HepG2 (cell line): ENCODE results near the gene PTHLH. TPM values are rescaled to one million over a fixed set of nuclear protein-coding genes. Genes with fewer than 3 reads are reported as not detected.

Source experiments
- ATAC-seq: fragments of 200-7000 bp; cut with Tn5 transposase; 3 replicates; pipeline ENCODE4 v1.9.1; 2020; ENCODE audit warnings: mild to moderate bottlenecking, moderate library complexity
- BruUV-seq: library from RNA; stranded (reverse); fragments of 400-500 nt; replicated peaks from 2 replicates; lab custom pipeline; 2021; lab: Mats Ljungman, UMichigan
- CTCF ChIA-PET: fragments of 300-600 bp; formaldehyde crosslinking; extraction: SDS; loops from one replicate; lab custom pipeline; 2021; ENCODE audit warnings: low total read pairs, inconsistent platforms, low intra/inter-chr PET ratio; lab: Yijun Ruan, JAX
- POLR2A ChIA-PET: fragments of 350-600 bp; sonication (Branson Sonifier 250); formaldehyde crosslinking; loops from one replicate; lab custom pipeline; 2020; ENCODE audit warnings: antibody characterized with exemption, inconsistent platforms; lab: Yijun Ruan, JAX
- DNase-seq: peaks from one replicate; pipeline ENCODE4 v3.0.0-alpha.2; 2015; ENCODE audit warnings: low spot score
- FAIRE-seq: peaks from 3 replicates; lab custom pipeline; 2011; peaks lifted over from hg19 to GRCh38; lab: Jason Lieb, UNC
- H2AFZ ChIP-seq: one replicate; pipeline ENCODE4 v1.6.1; 2011; ENCODE audit warnings: low read length, inconsistent platforms
- H3K27ac ChIP-seq: fragments of 300-600 bp; 3 replicates; pipeline ENCODE4 v1.8.0; 2011; ENCODE audit warnings: mixed run types, mild to moderate bottlenecking, mixed read lengths, low read length, inconsistent platforms; ENCODE audit not compliant: insufficient read depth; ENCODE audit errors: extremely low read length
- H3K27me3 ChIP-seq, 2 experiments: fragments of 200-600 bp in 1 of 2; 2 replicates in 1 of 2; 3 replicates in 1 of 2; pipeline versions ENCODE4 v1.6.0 to v1.8.0; 2011; ENCODE audit warnings: low read length in 2 of 2, mild to moderate bottlenecking in 2 of 2, moderate library complexity in 2 of 2, inconsistent platforms in 1 of 2; ENCODE audit not compliant: insufficient read depth in 2 of 2, control insufficient read depth in 1 of 2
- H3K36me3 ChIP-seq, 2 experiments: fragments of 200-600 bp in 1 of 2; replicated peaks in 1 of 2; 2 replicates in 1 of 2; 3 replicates in 1 of 2; pipeline versions ENCODE4 v1.5.1 to v1.8.0; 2011; ENCODE audit warnings: low read length in 2 of 2, inconsistent platforms in 1 of 2; ENCODE audit not compliant: insufficient read depth in 2 of 2, control insufficient read depth in 1 of 2
- H3K4me1 ChIP-seq: 2 replicates; pipeline ENCODE4 v1.5.1; 2012; ENCODE audit warnings: low read length, inconsistent platforms; ENCODE audit not compliant: insufficient read depth
- H3K4me2 ChIP-seq: 2 replicates; pipeline ENCODE4 v1.6.0; 2011; ENCODE audit warnings: low read depth, low read length, inconsistent platforms
- H3K4me3 ChIP-seq, 3 experiments: fragments of 200-600 bp in 1 of 3; sonication (generic), shearing (Covaris generic) in 1 of 3; replicated peaks in 1 of 3; 2 replicates each; pipeline ENCODE4 v1.5.1; 2011 to 2016; ENCODE audit warnings: low read length in 3 of 3, inconsistent platforms in 2 of 3, low read depth in 2 of 3, mild to moderate bottlenecking in 2 of 3, control low read depth in 1 of 3, mixed read lengths in 1 of 3; ENCODE audit not compliant: insufficient read depth in 1 of 3
- H3K79me2 ChIP-seq: one replicate; pipeline ENCODE4 v1.6.1; 2011; ENCODE audit warnings: low read length, inconsistent platforms; ENCODE audit not compliant: insufficient read depth
- H3K9ac ChIP-seq: 2 replicates; pipeline ENCODE4 v1.6.0; 2011; ENCODE audit warnings: mild to moderate bottlenecking, low read depth, low read length, inconsistent platforms; ENCODE audit not compliant: insufficient read depth
- H3K9me3 ChIP-seq: 2 replicates; pipeline ENCODE4 v1.5.1; 2012; ENCODE audit warnings: mild to moderate bottlenecking, low read length
- H4K20me1 ChIP-seq: 2 replicates; pipeline ENCODE4 v1.6.0; 2011; ENCODE audit warnings: inconsistent platforms, mild to moderate bottlenecking, low read length, moderate library complexity; ENCODE audit not compliant: insufficient read depth
- HES4 ChIP-seq: sonication (generic); formaldehyde crosslinking; IDR thresholded peaks from 2 replicates; pipeline ENCODE4 v1.9.0; 2021; ENCODE audit warnings: mild to moderate bottlenecking, missing genetic modification reagents, borderline replicate concordance
- KMT2A ChIP-seq: sonication (generic); formaldehyde crosslinking; IDR thresholded peaks from 2 replicates; pipeline ENCODE4 v1.4.0; 2020; ENCODE audit warnings: missing genetic modification reagents
- PCBP1 ChIP-seq: fragments of 200-400 bp; formaldehyde crosslinking; IDR thresholded peaks from 2 replicates; pipeline ENCODE4 v1.6.1; 2017; ENCODE audit warnings: mild to moderate bottlenecking, low read depth, low read length, borderline replicate concordance
- SOX13 ChIP-seq, 3 experiments: fragments of 450-650 bp in 1 of 3; sonication (generic) in 1 of 3; formaldehyde crosslinking in 1 of 3; IDR thresholded peaks in 2 of 3; conservative IDR thresholded peaks in 1 of 3; 2 replicates each; pipeline versions ENCODE4 v1.5.0 to v1.6.1; 2016 to 2020; ENCODE audit warnings: antibody characterized with exemption in 1 of 3, mild to moderate bottlenecking in 1 of 3, missing compliant biosample characterization in 1 of 3, missing genetic modification reagents in 1 of 3, moderate library complexity in 1 of 3
- SP140L ChIP-seq: sonication (generic); formaldehyde crosslinking; IDR thresholded peaks from 2 replicates; pipeline ENCODE4 v1.4.0; 2020; ENCODE audit warnings: missing genetic modification reagents, borderline replicate concordance
- XBP1 ChIP-seq: sonication (generic); formaldehyde crosslinking; IDR thresholded peaks from 2 replicates; pipeline ENCODE4 v1.5.0; 2020; ENCODE audit warnings: missing genetic modification reagents
- ZNF121 ChIP-seq: sonication (generic); formaldehyde crosslinking; IDR thresholded peaks from 2 replicates; pipeline ENCODE4 v1.5.0; 2020; ENCODE audit warnings: mild to moderate bottlenecking, missing genetic modification reagents
- ZNF143 ChIP-seq: sonication (generic); formaldehyde crosslinking; IDR thresholded peaks from 2 replicates; pipeline ENCODE4 v1.4.0; 2020; ENCODE audit warnings: missing genetic modification reagents
- ZNF20 ChIP-seq: sonication (generic); formaldehyde crosslinking; IDR thresholded peaks from 2 replicates; pipeline ENCODE4 v1.4.0; 2020; ENCODE audit warnings: mild to moderate bottlenecking, moderate library complexity, missing genetic modification reagents
- ZNF746 ChIP-seq: sonication (generic); formaldehyde crosslinking; IDR thresholded peaks from 2 replicates; pipeline ENCODE4 v1.8.0; 2022; ENCODE audit warnings: mild to moderate bottlenecking, missing genetic modification reagents
- WGBS: methylation state at CpG from one replicate; pipeline ENCODE4 v1.1.6; 2017; ENCODE audit warnings: low lambda C conversion rate; 5-methylcytosine and 5-hydroxymethylcytosine counted together
- in situ Hi-C: cut with HindIII; loops from 2 replicates; pipeline ENCODE4 v1.10.0; 2017; ENCODE audit warnings: low pct_unique_long_range_greater_than_20kb; ENCODE audit not compliant: extremely low pct_ligation_motif_present
- intact Hi-C: fragments of 100-400 bp; cut with micrococcal nuclease; formaldehyde crosslinking; loops from one replicate; pipeline ENCODE4 v1.10.0; 2022; ENCODE audit not compliant: unreplicated experiment
- polyA plus RNA-seq, 8 experiments: library from polyadenylated mRNA; depleted of rRNA in 3 of 8; stranded (reverse) in 7 of 8; unstranded in 1 of 8; fragments of >200 nt; fragmentation: Illumina TruSeq in 4 of 8; extraction: Trizol in 4 of 8; gene quantifications; 2 replicates each; pipeline versions ENCODE4 v1.2.1 to v1.2.3, GENCODE V29; 2011 to 2016; ENCODE audit warnings: low read depth in 4 of 8, missing spikeins in 1 of 8, mixed read lengths in 1 of 8; ENCODE audit not compliant: insufficient read depth in 1 of 8
- total RNA-seq, 5 experiments: library from RNA; depleted of rRNA; stranded (reverse); fragments of >200 nt; fragmentation: Illumina TruSeq; extraction: Trizol; gene quantifications; 2 replicates each; pipeline ENCODE4 v1.2.3, GENCODE V29; 2016; ENCODE audit warnings: low read depth in 1 of 5
- TF ChIP-seq, protein P1 (sequence below): sonication (generic); formaldehyde crosslinking; conservative IDR thresholded peaks from 2 replicates; pipeline ENCODE4 v1.5.0; 2020; ENCODE audit warnings: missing genetic modification reagents
- TF ChIP-seq, protein P2 (sequence below): sonication (generic); formaldehyde crosslinking; IDR thresholded peaks from 2 replicates; pipeline ENCODE4 v1.5.0; 2020; ENCODE audit warnings: mild to moderate bottlenecking, missing genetic modification reagents, borderline replicate concordance

PTHLH gene
- total and polyA plus RNA-seq, 2 of the 13 experiments (the other 11 are each of a cell fraction or from before 2014, with no cell fraction given): 0.22 TPM; not detected in 1

DNA sequence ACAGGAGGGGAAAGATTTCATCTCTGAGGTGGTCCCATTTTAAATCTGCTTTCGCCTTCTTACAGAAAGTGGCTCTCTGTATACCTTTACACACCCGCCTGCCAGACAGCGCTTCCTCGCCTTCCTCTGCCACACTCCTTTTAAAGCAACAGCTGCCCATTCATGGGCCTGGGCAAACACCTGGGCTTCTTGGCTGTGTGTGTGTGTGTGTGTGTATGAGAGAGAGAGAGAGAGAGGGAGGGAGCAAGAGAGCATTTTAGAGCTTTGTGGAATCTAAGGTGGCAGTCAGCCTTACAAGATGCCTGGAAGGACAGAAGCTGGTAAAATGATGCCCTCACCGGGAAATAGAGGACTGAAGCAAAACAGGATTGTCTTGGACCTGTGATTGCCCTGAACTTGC is 20.0 kb downstream of the PTHLH start (continued):
- TF ChIP-seq, protein P1, sequence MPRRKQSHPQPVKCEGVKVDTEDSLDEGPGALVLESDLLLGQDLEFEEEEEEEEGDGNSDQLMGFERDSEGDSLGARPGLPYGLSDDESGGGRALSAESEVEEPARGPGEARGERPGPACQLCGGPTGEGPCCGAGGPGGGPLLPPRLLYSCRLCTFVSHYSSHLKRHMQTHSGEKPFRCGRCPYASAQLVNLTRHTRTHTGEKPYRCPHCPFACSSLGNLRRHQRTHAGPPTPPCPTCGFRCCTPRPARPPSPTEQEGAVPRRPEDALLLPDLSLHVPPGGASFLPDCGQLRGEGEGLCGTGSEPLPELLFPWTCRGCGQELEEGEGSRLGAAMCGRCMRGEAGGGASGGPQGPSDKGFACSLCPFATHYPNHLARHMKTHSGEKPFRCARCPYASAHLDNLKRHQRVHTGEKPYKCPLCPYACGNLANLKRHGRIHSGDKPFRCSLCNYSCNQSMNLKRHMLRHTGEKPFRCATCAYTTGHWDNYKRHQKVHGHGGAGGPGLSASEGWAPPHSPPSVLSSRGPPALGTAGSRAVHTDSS: no peak

DNA sequence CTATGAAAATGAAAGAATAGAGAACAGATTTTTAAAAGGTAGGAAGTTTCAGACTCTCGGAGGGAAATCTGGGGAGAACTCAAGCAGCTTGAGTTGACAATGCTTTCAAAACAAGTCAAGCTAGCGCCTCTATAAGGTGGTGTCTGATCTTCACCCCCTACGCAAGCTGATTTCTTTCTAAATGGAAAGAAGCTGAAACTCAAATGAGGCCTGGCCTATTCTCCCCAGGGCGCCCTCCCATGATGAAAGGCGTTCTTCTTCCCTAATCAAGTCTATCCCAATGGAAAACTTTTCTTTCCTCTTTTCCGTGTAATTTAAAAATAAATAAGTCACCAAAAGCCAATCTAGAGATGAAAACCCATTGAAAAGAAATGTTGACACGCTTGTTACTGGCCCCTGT is 20.6 kb downstream of the PTHLH start:
- no peak for DNase-seq
- Histone ChIP-seq H3K4me1 (peaks cover 7% of the 10 kb centered on the region), H3K9ac (no peak overlapping the region), H3K27ac (no peak overlapping the region), H3K9me3 (no peaks in the 10 kb centered on the region), H3K36me3 (no peaks in the 10 kb centered on the region), H3K4me3 (no peak overlapping the region), H3K79me2 (no peaks in the 10 kb centered on the region), H3K27me3 (no peaks in the 10 kb centered on the region; a peak in 2 of 5 replicates), H4K20me1 (no peaks in the 10 kb centered on the region), H2AFZ (no peak overlapping the region), H3K4me2 (no peak overlapping the region)
- ChIA-PET POLR2A (no interaction called here), CTCF (no interaction called here)
- in situ Hi-C loops (no loop called here), intact Hi-C loops (no loop called here)
- FAIRE-seq: no peak
- TF ChIP-seq PCBP1 (no peak), XBP1 (no peak), SP140L (CRISPR knock-in tag) (no peak), ZNF20 (CRISPR knock-in tag) (no peak), KMT2A (no peak), ZNF121 (CRISPR knock-in tag) (no peak), ZNF746 (CRISPR knock-in tag) (no peak), SOX13 (IDR thresholded peaks at IDR 0.05) (no peak), SOX13 (CRISPR knock-in tag; conservative IDR thresholded peaks at IDR 0.05 in 1 of 2, IDR thresholded peaks at IDR 0.05 in 1 of 2) (no peak), ZNF143 (no peak), HES4 (CRISPR knock-in tag) (no peak)
- TF ChIP-seq, protein P2, sequence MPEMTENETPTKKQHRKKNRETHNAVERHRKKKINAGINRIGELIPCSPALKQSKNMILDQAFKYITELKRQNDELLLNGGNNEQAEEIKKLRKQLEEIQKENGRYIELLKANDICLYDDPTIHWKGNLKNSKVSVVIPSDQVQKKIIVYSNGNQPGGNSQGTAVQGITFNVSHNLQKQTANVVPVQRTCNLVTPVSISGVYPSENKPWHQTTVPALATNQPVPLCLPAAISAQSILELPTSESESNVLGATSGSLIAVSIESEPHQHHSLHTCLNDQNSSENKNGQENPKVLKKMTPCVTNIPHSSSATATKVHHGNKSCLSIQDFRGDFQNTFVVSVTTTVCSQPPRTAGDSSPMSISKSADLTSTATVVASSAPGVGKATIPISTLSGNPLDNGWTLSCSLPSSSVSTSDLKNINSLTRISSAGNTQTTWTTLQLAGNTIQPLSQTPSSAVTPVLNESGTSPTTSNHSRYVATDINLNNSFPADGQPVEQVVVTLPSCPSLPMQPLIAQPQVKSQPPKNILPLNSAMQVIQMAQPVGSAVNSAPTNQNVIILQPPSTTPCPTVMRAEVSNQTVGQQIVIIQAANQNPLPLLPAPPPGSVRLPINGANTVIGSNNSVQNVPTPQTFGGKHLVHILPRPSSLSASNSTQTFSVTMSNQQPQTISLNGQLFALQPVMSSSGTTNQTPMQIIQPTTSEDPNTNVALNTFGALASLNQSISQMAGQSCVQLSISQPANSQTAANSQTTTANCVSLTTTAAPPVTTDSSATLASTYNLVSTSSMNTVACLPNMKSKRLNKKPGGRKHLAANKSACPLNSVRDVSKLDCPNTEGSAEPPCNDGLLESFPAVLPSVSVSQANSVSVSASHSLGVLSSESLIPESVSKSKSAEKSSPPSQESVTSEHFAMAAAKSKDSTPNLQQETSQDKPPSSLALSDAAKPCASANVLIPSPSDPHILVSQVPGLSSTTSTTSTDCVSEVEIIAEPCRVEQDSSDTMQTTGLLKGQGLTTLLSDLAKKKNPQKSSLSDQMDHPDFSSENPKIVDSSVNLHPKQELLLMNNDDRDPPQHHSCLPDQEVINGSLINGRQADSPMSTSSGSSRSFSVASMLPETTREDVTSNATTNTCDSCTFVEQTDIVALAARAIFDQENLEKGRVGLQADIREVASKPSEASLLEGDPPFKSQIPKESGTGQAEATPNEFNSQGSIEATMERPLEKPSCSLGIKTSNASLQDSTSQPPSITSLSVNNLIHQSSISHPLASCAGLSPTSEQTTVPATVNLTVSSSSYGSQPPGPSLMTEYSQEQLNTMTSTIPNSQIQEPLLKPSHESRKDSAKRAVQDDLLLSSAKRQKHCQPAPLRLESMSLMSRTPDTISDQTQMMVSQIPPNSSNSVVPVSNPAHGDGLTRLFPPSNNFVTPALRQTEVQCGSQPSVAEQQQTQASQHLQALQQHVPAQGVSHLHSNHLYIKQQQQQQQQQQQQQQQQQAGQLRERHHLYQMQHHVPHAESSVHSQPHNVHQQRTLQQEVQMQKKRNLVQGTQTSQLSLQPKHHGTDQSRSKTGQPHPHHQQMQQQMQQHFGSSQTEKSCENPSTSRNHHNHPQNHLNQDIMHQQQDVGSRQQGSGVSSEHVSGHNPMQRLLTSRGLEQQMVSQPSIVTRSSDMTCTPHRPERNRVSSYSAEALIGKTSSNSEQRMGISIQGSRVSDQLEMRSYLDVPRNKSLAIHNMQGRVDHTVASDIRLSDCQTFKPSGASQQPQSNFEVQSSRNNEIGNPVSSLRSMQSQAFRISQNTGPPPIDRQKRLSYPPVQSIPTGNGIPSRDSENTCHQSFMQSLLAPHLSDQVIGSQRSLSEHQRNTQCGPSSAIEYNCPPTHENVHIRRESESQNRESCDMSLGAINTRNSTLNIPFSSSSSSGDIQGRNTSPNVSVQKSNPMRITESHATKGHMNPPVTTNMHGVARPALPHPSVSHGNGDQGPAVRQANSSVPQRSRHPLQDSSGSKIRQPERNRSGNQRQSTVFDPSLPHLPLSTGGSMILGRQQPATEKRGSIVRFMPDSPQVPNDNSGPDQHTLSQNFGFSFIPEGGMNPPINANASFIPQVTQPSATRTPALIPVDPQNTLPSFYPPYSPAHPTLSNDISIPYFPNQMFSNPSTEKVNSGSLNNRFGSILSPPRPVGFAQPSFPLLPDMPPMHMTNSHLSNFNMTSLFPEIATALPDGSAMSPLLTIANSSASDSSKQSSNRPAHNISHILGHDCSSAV: no peak
- BruUV-seq: no TSS peak
- 52% methylated on average over 7 of the region's 7 CpGs for WGBS
- ATAC-seq: no peak
